HCT116 (cell line): Measurements from ENCODE around the gene DHX16.

Source experiments
- CTCF ChIP-seq, 3 experiments: fragments of 200-600 bp in 1 of 3; sonication (generic) in 1 of 3; IDR thresholded peaks in 2 of 3; conservative IDR thresholded peaks in 1 of 3; 2 replicates each; pipeline ENCODE4 v1.5.1; 2012 to 2017; ENCODE audit warnings: low read depth in 2 of 3, low read length in 2 of 3, antibody characterized with exemption in 1 of 3, borderline replicate concordance in 1 of 3, control low read depth in 1 of 3, mild to moderate bottlenecking in 1 of 3, mixed read lengths in 1 of 3, mixed run types in 1 of 3, moderate library complexity in 1 of 3; ENCODE audit not compliant: insufficient read depth in 1 of 3
- POLR2A ChIP-seq: IDR thresholded peaks from 2 replicates; pipeline ENCODE4 v1.7.0; 2011; ENCODE audit warnings: borderline replicate concordance; ENCODE audit not compliant: insufficient read depth, insufficient read length; ENCODE audit errors: extremely low read depth

- TF ChIP-seq CTCF (IDR thresholded peaks at IDR 0.05 in 2 of 3, conservative IDR thresholded peaks at IDR 0.05 in 1 of 3; ENCODE audit: borderline replicate concordance in 1 of 3, insufficient read depth in 1 of 3, low read depth in 2 of 3, low read length in 2 of 3): peak in 1 of 3 experiments; percentile 31; a peak in 3 of 6 replicates
- TF ChIP-seq POLR2A: peak; percentile 76
Measured at GRCh38 chr6:30717129-30717844, 44.5 kb upstream of the DHX16 start, which contains the start of gene MDC1.
